ENCODE data around the gene HOXA6. TPM values are rescaled to one million over a fixed set of nuclear protein-coding genes. Genes with fewer than 3 reads are reported as not detected.

The HOXA6 gene
- polyA plus RNA-seq, 3 donors: 24.6 to 48.9 (median 36.8) TPM

- peak in 6 of 11 donors; percentile 85 to 91 (median 88) for DNase-seq (ENCODE audit: extremely low read depth in 1 of 11, low read depth in 9 of 11, low spot score in 4 of 11)
Observed at GRCh38 chr7:27130540-27131389, 16.8 kb downstream of the HOXA6 start, which contains the start of gene HOXA4. HOXA4 (minus strand) TSS chr7:27130757; CDS start chr7:27130733, 24 bp downstream.

- peak in 1 of 11 donors; percentile 83 for DNase-seq (ENCODE audit: extremely low read depth in 1 of 11, low read depth in 9 of 11, low spot score in 4 of 11)
Observed at GRCh38 chr7:27129729-27130539, 17.6 kb downstream of the HOXA6 start.

GRCh38 chr7:27128776-27129728 lies 18.5 kb downstream of the HOXA6 start:
- DNase-seq (ENCODE audit: extremely low read depth in 1 of 11, low read depth in 9 of 11, low spot score in 4 of 11): no peak

- DNase-seq (ENCODE audit: extremely low read depth in 1 of 11, low read depth in 9 of 11, low spot score in 4 of 11): peak in 1 of 11 donors; percentile 81
Observed at GRCh38 chr7:27128034-27128433, 19.5 kb downstream of the HOXA6 start.

GRCh38 chr7:27126596-27127327 lies 20.8 kb downstream of the HOXA6 start:
- no peak for DNase-seq (ENCODE audit: extremely low read depth in 1 of 11, low read depth in 9 of 11, low spot score in 4 of 11)

GRCh38 chr7:27125986-27126394 lies 21.6 kb downstream of the HOXA6 start:
- DNase-seq (ENCODE audit: extremely low read depth in 1 of 11, low read depth in 9 of 11, low spot score in 4 of 11): no peak

- DNase-seq (ENCODE audit: extremely low read depth in 1 of 11, low read depth in 9 of 11, low spot score in 4 of 11): no peak
Observed at GRCh38 chr7:27124902-27125689, 22.5 kb downstream of the HOXA6 start.

- DNase-seq (ENCODE audit: extremely low read depth in 1 of 11, low read depth in 9 of 11, low spot score in 4 of 11): no peak
Observed at GRCh38 chr7:27124096-27124901, 23.3 kb downstream of the HOXA6 start.

- no peak for DNase-seq (ENCODE audit: extremely low read depth in 1 of 11, low read depth in 9 of 11, low spot score in 4 of 11)
Observed at GRCh38 chr7:27123477-27124053, 24.0 kb downstream of the HOXA6 start.

GRCh38 chr7:27123007-27123476 lies 24.5 kb downstream of the HOXA6 start:
- DNase-seq (ENCODE audit: extremely low read depth in 1 of 11, low read depth in 9 of 11, low spot score in 4 of 11): no peak

GRCh38 chr7:27122077-27122910 lies 25.3 kb downstream of the HOXA6 start:
- DNase-seq (ENCODE audit: extremely low read depth in 1 of 11, low read depth in 9 of 11, low spot score in 4 of 11): no peak

- no peak for DNase-seq (ENCODE audit: extremely low read depth in 1 of 11, low read depth in 9 of 11, low spot score in 4 of 11)
Observed at GRCh38 chr7:27121684-27122076, 25.9 kb downstream of the HOXA6 start.

GRCh38 chr7:27119412-27119911 lies 28.1 kb downstream of the HOXA6 start:
- DNase-seq (ENCODE audit: extremely low read depth in 1 of 11, low read depth in 9 of 11, low spot score in 4 of 11): no peak

GRCh38 chr7:27118580-27118979 lies 29.0 kb downstream of the HOXA6 start:
- DNase-seq (ENCODE audit: extremely low read depth in 1 of 11, low read depth in 9 of 11, low spot score in 4 of 11): no peak

GRCh38 chr7:27117887-27118491 lies 29.6 kb downstream of the HOXA6 start:
- DNase-seq (ENCODE audit: extremely low read depth in 1 of 11, low read depth in 9 of 11, low spot score in 4 of 11): no peak
